Panc1 (cell line): ENCODE results near the gene PPM1H. TPM values are rescaled to one million over a fixed set of nuclear protein-coding genes. Genes with fewer than 3 reads are reported as not detected.

Source experiments
- ATAC-seq: fragments of 200-7000 bp; cut with Tn5 transposase; 2 replicates; pipeline ENCODE4 v1.9.1; 2020; ENCODE audit warnings: mild to moderate bottlenecking, moderate library complexity
- BruUV-seq: library from RNA; stranded (reverse); fragments of 400-500 nt; replicated peaks from 2 replicates; lab custom pipeline; 2021; lab: Mats Ljungman, UMichigan
- CTCF ChIA-PET: fragments of 300-600 bp; sonication (Branson Sonifier 250); formaldehyde crosslinking; loops from one replicate; lab custom pipeline; 2022; ENCODE audit warnings: antibody characterized with exemption; lab: Charles Lee
- POLR2A ChIA-PET: fragments of 300-600 bp; sonication (Branson Sonifier 250); formaldehyde crosslinking; loops from one replicate; lab custom pipeline; 2022; ENCODE audit warnings: antibody characterized with exemption; lab: Charles Lee
- DNase-seq: peaks from one replicate; pipeline ENCODE4 v3.0.0-alpha.2; 2010; ENCODE audit warnings: low read depth, low spot score
- H3K27ac ChIP-seq: 2 replicates; pipeline ENCODE4 v1.5.1; 2011; ENCODE audit warnings: mild to moderate bottlenecking, low read length, inconsistent platforms
- H3K27me3 ChIP-seq: fragments of 200-500 bp; sonication (Bioruptor generic); 2 replicates; pipeline ENCODE4 v1.6.0; 2014; ENCODE audit warnings: low read length, inconsistent platforms; ENCODE audit not compliant: control insufficient read depth, insufficient read depth
- H3K36me3 ChIP-seq: fragments of 200-500 bp; sonication (Bioruptor generic); 2 replicates; pipeline ENCODE4 v1.5.1; 2014; ENCODE audit warnings: inconsistent platforms, mild to moderate bottlenecking, low read length, moderate library complexity; ENCODE audit not compliant: control insufficient read depth, insufficient read depth
- H3K4me1 ChIP-seq: 2 replicates; pipeline ENCODE4 v1.5.1; 2011; ENCODE audit warnings: inconsistent platforms, mild to moderate bottlenecking, low read length, moderate library complexity; ENCODE audit not compliant: control insufficient read depth, insufficient read depth
- H3K4me3 ChIP-seq, 2 experiments: 2 replicates each; pipeline ENCODE4 v1.5.1; 2011 to 2012; ENCODE audit warnings: low read depth in 2 of 2, low read length in 2 of 2, mild to moderate bottlenecking in 2 of 2, inconsistent platforms in 1 of 2, moderate library complexity in 1 of 2
- H3K9me3 ChIP-seq: fragments of 200-500 bp; sonication (Bioruptor generic); 2 replicates; pipeline ENCODE4 v1.5.1; 2014; ENCODE audit warnings: low read depth, mild to moderate bottlenecking, inconsistent platforms, low read length, moderate library complexity; ENCODE audit not compliant: control insufficient read depth, insufficient read depth
- CTCF ChIP-seq: fragments of 450-650 bp; IDR thresholded peaks from 2 replicates; pipeline ENCODE4 v1.5.1; 2017; ENCODE audit warnings: mild to moderate bottlenecking
- POLR2AphosphoS5 ChIP-seq: IDR thresholded peaks from 2 replicates; pipeline ENCODE4 v1.6.1; 2012; ENCODE audit warnings: mild to moderate bottlenecking, low read depth, low read length, moderate library complexity
- REST ChIP-seq, 2 experiments: IDR thresholded peaks; 2 replicates each; pipeline ENCODE4 v1.6.1; 2011 to 2012; ENCODE audit warnings: low read depth in 2 of 2, control low read depth in 1 of 2, low read length in 1 of 2, mild to moderate bottlenecking in 1 of 2, moderate library complexity in 1 of 2; ENCODE audit not compliant: insufficient read depth in 1 of 2
- SIN3A ChIP-seq: IDR thresholded peaks from 2 replicates; pipeline ENCODE4 v1.6.1; 2012; ENCODE audit warnings: low read depth, mild to moderate bottlenecking, low read length, moderate library complexity, borderline replicate concordance; ENCODE audit not compliant: insufficient read depth
- TCF7L2 ChIP-seq: IDR thresholded peaks from 2 replicates; pipeline ENCODE4 v1.6.1; 2011; ENCODE audit warnings: mild to moderate bottlenecking, low read depth, low read length, inconsistent platforms
- in situ Hi-C: cut with HindIII; loops from 2 replicates; pipeline ENCODE4 v1.10.0; 2016; ENCODE audit warnings: low sequenced_read_pairs, low pct_unique_long_range_greater_than_20kb
- intact Hi-C: fragments of 100-400 bp; cut with micrococcal nuclease; formaldehyde crosslinking; loops from one replicate; pipeline ENCODE4 v1.10.0; 2022; ENCODE audit not compliant: unreplicated experiment
- total RNA-seq: library from RNA; stranded (reverse); gene quantifications from one replicate; pipeline ENCODE4 v1.2.1, GENCODE V29; 2021; ENCODE audit not compliant: unreplicated experiment

PPM1H gene
- total RNA-seq, 1 experiment from 2014 or later: 22.9 TPM

DNA sequence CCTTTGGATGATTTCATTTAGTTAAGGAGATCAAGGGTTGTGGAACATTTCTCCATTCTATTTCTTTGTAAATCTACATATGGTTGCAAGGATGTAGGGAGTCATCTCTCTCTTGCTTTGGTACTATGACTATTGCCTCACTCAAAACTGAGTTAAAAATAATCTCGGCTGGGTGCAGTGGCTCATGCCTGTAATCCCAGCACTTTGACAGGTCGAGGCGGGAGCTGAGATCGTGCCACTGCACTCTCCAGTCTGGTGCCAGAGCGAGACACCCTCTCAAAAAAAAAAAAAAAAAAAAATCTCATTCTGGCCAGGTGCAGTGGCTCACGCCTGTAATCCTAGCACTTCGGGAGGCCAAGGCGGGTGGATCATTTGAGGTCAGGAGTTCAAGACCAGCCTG, 24.8 kb upstream of the PPM1H start:
- ATAC-seq (no peak), DNase-seq (no peak)
- Histone ChIP-seq H3K9me3 (no peaks in the 10 kb centered on the region), H3K27me3 (no peaks in the 10 kb centered on the region), H3K36me3 (no peaks in the 10 kb centered on the region), H3K4me1 (no peaks in the 10 kb centered on the region), H3K27ac (no peak overlapping the region), H3K4me3 (no peak overlapping the region)
- in situ Hi-C loops (no loop called here), intact Hi-C loops (no loop called here)
- TF ChIP-seq REST (IDR thresholded peaks at IDR 0.05; ENCODE audit: insufficient read depth in 1 of 2, low read depth in 2 of 2, low read length in 1 of 2): no peak
- no peak for TF ChIP-seq TCF7L2
- no peak for TF ChIP-seq SIN3A
- TF ChIP-seq POLR2AphosphoS5: no peak
- no peak for TF ChIP-seq CTCF
- ChIA-PET CTCF (no interaction called here), POLR2A (no interaction called here)
- no TSS peak for BruUV-seq

GRCh38 chr12:62957233-62957953, 22.4 kb upstream of the PPM1H start:
- Histone ChIP-seq H3K36me3 (no peaks in the 10 kb centered on the region), H3K9me3 (no peaks in the 10 kb centered on the region), H3K4me1 (no peaks in the 10 kb centered on the region), H3K27me3 (no peaks in the 10 kb centered on the region), H3K4me3 (no peak overlapping the region), H3K27ac (no peak overlapping the region)
- DNase-seq (no peak), ATAC-seq (no peak)
- TF ChIP-seq TCF7L2: no peak
- no peak for TF ChIP-seq REST (IDR thresholded peaks at IDR 0.05; ENCODE audit: insufficient read depth in 1 of 2, low read depth in 2 of 2, low read length in 1 of 2)
- TF ChIP-seq CTCF: no peak
- TF ChIP-seq SIN3A: no peak
- TF ChIP-seq POLR2AphosphoS5: no peak
- CTCF ChIA-PET: no interaction called here
- BruUV-seq: no TSS peak
- in situ Hi-C loops: no loop called here
- intact Hi-C loops: no loop called here
- POLR2A ChIA-PET: no interaction called here
